NCI-H748 treated with DMSO at 0.1 percent for 48 hours (cell line): Measurements from ENCODE around the gene ESPNL.
"Not testable (repeated sequence)": the region's sequence is repeated elsewhere in the genome, so short reads cannot be mapped to it uniquely, and the experiment has no call there.

ENCODE experiments used
- DNase-seq: peaks from one replicate; lab custom pipeline; 2025; lab: John Stamatoyannopoulos, UW

Gene ESPNL

DNA sequence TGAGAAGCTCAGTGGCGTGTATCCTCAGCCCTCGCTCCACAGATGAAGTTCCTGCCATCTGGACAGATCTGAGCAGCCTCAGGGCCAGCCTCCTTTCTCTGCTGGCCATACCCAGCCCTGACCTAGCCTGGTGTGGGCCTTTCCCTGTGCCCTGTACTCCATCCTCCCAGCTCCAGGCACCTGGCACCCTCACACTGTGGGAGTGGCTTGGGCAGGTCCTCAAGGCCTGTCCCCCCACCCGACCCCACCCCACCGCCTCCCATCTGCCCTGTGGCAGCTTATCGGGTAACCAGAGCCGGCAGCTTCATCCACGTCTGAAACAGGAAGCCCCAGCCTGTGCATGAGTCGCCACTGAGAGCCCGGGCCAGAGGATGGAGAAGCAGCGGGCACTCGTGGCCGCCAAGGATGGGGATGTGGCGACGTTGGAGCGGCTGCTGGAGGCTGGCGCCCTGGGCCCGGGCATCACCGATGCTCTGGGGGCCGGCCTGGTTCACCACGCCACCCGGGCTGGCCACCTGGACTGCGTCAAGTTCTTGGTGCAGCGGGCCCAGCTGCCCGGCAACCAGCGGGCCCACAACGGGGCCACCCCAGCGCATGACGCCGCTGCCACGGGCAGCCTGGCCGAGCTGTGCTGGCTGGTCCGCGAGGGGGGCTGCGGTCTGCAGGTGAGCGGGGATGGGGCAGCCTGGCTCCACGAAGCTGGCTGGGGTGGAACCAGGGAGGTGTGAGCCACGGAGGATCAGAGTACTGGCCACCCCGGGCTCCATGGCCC lies at the start of gene ESPNL:
Gene ESPNL, plus strand, starts transcription at position 292 of the 772 bp plus-strand sequence. Its CDS starts 80 bp downstream, at position 372.
- no peak for DNase-seq

GRCh38 chr2:238053191-238053776 lies 46.9 kb upstream of the ESPNL start:
- DNase-seq = no peak

GRCh38 chr2:238055841-238056240 lies 44.3 kb upstream of the ESPNL start:
- no peak for DNase-seq

DNA sequence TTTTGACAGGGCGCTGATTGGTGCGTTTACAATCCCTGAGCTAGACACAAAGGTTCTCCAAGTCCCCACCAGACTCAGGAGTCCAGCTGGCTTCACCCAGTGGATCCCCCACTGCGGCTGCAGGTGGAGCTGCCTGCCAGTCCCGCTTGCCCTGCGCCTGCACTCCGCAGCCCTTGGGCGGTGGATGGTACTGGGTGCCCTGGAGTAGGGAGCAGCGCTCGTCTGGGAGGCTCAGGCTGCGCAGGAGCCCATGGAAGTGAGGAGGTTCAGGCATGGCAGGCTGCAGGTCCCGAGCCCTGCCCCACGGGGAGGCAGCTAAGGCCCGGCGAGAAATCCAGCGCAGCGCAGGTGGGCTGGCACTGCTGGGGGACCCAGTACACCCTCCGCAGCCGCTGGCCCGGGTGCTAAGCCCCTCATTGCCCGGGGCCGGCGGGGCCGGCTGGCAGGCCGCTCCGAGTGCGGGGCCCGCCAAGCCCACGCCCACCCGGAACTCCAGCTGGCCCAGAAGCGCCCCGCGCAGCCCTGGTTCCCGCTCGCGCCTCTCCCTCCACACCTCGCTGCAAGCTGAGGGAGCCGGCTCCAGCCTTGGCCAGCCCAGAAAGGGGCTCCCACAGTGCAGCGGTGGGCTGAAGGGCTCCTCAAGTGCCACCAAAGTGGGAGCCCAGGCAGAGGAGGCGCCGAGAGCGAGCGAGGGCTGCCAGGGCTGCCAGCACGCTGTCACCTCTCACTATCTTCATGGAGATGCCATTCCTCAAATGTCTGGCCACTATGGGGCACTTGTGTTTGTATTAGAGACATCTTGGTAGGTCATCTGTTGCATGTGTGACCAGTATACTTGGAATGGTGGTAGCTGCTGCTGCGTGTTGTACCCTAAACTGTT lies 42.2 kb upstream of the ESPNL start:
- DNase-seq = not testable (repeated sequence)

- DNase-seq = no peak
Observed at GRCh38 chr2:238059505-238059904, 40.6 kb upstream of the ESPNL start.

- DNase-seq = no peak
Observed at GRCh38 chr2:238060096-238060541, 40.0 kb upstream of the ESPNL start.

GRCh38 chr2:238060542-238061314 lies 39.4 kb upstream of the ESPNL start, which contains the start of gene SCLY:
Gene SCLY (plus strand): TSS chr2:238061001. CDS start chr2:238061055, 54 bp downstream.
- DNase-seq = peak; percentile 90

DNA sequence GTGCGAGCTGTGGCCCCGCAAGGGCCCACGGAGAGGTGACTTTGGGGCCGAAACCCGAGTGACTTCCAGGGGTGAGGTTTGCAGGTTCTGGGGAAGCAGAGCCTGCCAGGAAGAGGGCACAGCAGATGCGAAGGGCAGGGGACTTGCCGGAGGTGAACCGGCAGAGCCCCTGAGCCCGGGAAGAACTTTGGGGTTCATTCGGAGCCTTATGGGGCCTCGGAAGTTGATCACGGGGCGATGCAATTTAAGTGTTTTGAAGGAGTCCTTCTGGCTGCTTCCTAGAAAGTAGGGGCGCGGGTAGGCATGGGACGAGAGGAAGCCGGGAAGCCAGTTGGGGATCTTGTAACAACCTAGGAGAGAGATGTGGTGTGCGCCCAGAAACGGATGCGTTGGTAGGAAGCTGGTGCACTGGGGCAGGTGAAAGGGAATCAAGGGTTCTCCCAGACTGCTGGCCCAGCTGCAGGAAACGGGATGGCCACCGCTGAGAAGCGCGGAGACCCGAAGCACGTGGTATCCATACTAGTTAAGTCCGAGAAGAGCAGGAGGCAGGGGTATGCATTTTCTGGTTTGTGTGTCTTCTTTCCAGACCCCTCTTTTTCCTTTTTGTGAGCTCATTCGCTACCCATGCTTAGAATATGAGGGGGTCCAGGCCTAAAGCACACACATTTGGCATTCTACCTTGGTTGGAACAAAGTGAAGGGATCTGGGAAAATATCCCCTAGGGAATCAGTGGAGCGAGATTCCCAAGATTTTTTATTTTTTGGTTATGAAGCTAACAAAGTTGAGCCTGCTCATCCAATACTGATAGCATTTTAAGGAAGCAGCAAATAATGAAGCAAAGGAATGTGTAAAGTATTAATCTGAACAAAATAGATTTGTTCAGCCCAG lies 38.6 kb upstream of the ESPNL start:
- DNase-seq = peak; percentile 16

DNA sequence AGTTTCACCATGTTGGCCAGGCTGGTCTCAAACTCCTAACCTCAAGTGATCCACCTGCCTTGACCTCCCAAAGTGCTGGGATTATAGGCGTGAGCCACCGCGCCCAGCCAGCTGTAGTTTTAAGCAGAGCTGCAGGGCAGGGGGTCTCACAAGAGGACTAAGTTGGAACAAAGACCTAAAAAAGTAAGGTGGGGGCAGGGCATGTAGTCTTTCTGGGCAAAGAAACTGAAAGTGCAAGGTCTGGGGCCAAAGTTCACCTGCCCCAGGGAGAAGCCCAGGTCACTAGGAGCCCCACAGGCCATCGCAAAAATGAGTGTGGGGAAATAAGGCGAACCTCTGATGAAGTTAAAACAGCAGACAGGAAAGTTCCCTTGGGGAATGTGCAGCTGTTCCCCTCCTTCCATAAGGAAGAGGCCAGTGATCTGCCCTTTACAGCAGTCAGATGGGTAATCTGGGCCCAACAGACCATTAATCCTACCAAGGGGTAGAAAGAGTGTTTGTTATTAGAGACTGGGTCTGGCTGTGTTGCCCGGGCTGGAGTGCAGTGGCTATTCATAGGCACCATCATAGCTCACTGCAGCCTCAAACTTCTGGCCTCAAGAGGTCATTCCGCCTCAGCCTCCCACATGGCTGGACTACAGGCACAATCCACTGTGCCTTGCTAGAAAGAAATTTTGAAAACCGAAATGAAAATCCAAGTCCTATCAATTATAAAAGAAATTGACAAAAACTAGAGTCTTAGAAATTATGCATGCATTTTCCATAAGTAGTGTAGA lies 36.5 kb upstream of the ESPNL start:
- DNase-seq = no peak

DNA sequence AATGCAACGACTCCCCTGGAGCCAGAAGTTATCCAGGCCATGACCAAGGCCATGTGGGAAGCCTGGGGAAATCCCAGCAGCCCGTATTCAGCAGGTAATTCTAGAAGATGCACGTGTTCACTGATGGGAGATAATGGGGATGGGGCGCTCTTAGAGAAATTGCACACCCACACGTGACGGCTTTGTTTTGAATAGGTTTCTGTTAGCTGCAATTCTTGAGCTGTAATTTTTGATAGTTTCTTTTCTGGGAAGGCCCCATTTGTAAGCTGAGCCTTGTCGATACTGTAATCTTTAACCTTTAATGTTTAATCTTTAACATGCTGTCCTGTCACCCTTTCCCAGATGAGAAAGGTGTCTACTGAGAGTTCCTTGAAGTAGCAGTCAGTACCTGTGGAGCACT lies 35.8 kb upstream of the ESPNL start:
- DNase-seq = no peak

GRCh38 chr2:238065071-238065846 lies 34.9 kb upstream of the ESPNL start:
- no peak for DNase-seq

- no peak for DNase-seq
Observed at GRCh38 chr2:238066218-238066617, 33.9 kb upstream of the ESPNL start.

- not testable (repeated sequence) for DNase-seq
Observed at GRCh38 chr2:238066718-238067117, 33.4 kb upstream of the ESPNL start.

GRCh38 chr2:238067939-238068338 lies 32.2 kb upstream of the ESPNL start:
- no peak for DNase-seq

DNA sequence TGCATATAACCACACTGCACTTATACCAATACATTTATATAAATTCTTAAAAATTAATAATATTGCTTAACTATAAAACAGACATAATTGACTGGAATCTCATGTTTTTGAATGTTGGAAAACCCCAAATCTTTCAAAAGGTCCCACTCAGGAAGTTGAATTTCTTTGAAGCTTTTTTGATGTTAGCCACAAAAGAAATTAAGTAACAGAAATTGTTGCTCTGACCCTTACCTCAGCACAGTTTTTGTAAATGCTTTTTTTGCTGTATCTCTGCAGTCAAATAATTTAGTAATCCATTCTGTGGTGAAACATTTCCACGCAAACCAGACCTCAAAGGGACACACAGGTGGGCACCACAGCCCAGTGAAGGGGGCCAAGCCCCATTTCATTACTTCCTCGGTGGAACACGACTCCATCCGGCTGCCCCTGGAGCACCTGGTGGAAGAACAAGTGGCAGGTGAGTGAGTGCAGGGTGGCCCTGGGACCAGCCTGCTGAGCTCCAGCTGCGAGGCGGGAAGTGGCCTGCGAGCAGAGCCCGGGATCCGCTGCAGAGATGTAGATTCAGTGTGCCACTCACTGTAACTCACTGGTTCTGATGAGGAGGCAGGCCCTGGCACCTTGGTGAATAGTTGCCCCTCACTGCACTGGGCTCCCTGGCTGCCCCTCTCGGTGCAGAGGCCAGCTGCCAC lies 31.0 kb upstream of the ESPNL start:
- DNase-seq = no peak

- DNase-seq = no peak
Observed at GRCh38 chr2:238069877-238070276, 30.3 kb upstream of the ESPNL start.

DNA sequence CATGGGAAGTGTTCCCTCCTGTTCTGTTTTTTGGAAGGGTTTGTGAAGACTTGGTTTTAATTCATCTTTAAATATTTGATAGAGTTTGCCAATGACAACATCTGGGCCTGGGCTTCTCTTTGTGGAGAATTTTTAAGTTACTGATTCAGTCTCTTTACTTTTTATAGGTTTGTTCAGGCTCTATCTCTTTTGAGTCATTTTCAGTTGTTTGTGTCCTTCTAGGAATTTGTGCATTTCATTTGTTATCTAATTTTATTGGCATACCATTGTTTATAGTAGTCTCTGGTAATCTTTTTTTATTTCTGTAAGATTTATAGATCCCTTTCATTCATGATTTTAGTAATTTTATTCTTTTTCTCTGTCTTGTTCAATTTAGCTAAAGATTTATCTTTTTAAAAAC lies 24.7 kb upstream of the ESPNL start:
- DNase-seq = no peak

DNA sequence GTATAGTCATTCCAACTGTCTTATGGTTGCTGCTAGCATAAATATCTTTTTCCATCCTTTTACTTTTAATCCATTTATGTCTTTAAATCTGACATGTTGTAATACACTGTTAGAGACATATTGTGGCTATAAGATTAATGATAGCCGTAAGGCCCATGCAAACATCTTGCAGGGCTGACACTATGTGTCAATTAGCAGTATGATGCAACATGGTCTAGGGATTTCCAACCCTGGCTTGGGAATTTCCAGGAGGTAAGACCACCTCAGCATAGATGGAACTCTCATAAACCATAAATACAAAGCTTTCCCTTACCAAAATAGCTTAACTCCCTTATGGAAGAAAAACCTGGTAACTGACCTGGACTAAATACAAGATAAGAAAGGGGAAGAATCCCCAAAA lies 22.8 kb upstream of the ESPNL start:
- no peak for DNase-seq
